IPS-NIHi11 (cell line): ENCODE data around the gene APOO.
"Not testable (repeated sequence)": the region's sequence is repeated elsewhere in the genome, so short reads cannot be mapped to it uniquely, and the experiment has no call there.

Experiments
- DNase-seq: peaks from one replicate; pipeline ENCODE4 v3.0.0; 2012; ENCODE audit warnings: mixed read lengths, low spot score

The APOO gene

GRCh38 chrX:23859238-23859637 lies 48.5 kb downstream of the APOO start:
- DNase-seq: not testable (repeated sequence)

GRCh38 chrX:23857935-23858334 lies 49.8 kb downstream of the APOO start:
- DNase-seq: no peak

- DNase-seq: no peak
Observed at GRCh38 chrX:23857363-23857762, 50.4 kb downstream of the APOO start.

- no peak for DNase-seq
Observed at GRCh38 chrX:23855569-23855968, 52.2 kb downstream of the APOO start.

GRCh38 chrX:23854945-23855344 lies 52.8 kb downstream of the APOO start:
- no peak for DNase-seq

- DNase-seq: no peak
Observed at GRCh38 chrX:23854122-23854521, 53.6 kb downstream of the APOO start.

GRCh38 chrX:23851544-23851943 lies 56.2 kb downstream of the APOO start:
- DNase-seq: no peak

GRCh38 chrX:23849241-23849640 lies 58.5 kb downstream of the APOO start:
- DNase-seq: no peak

GRCh38 chrX:23845351-23845817 lies 62.4 kb downstream of the APOO start:
- no peak for DNase-seq

GRCh38 chrX:23844502-23845138 lies 63.1 kb downstream of the APOO start:
- no peak for DNase-seq

GRCh38 chrX:23841847-23842522 lies 65.8 kb downstream of the APOO start:
- DNase-seq: no peak

GRCh38 chrX:23840674-23841073 lies 67.1 kb downstream of the APOO start:
- no peak for DNase-seq

- no peak for DNase-seq
Observed at GRCh38 chrX:23838953-23839352, 68.8 kb downstream of the APOO start.

GRCh38 chrX:23832721-23833120 lies 75.0 kb downstream of the APOO start:
- no peak for DNase-seq

- DNase-seq: no peak
Observed at GRCh38 chrX:23828881-23829280, 78.9 kb downstream of the APOO start.

- no peak for DNase-seq
Observed at GRCh38 chrX:23826653-23827052, 81.1 kb downstream of the APOO start.

- DNase-seq: no peak
Observed at GRCh38 chrX:23826216-23826615, 81.5 kb downstream of the APOO start.

GRCh38 chrX:23825675-23826074 lies 82.1 kb downstream of the APOO start:
- DNase-seq: no peak

GRCh38 chrX:23822841-23823240 lies 84.9 kb downstream of the APOO start:
- DNase-seq: no peak

GRCh38 chrX:23822397-23822796 lies 85.3 kb downstream of the APOO start:
- DNase-seq: no peak

GRCh38 chrX:23821847-23822246 lies 85.9 kb downstream of the APOO start:
- no peak for DNase-seq

- no peak for DNase-seq
Observed at GRCh38 chrX:23820235-23820782, 87.4 kb downstream of the APOO start.

- no peak for DNase-seq
Observed at GRCh38 chrX:23819385-23820234, 88.1 kb downstream of the APOO start.
